ENCODE results near the gene OR10K2. TPM values are rescaled to one million over a fixed set of nuclear protein-coding genes. Genes with fewer than 3 reads are reported as not detected.

OR10K2 gene
- not detected for total RNA-seq

GRCh38 chr1:158426137-158426536 is at the start of gene OR10K2:
Gene OR10K2, minus strand, starts transcription at chr1:158426237. Its CDS starts 5,371 bp downstream, at chr1:158420866.

GRCh38 chr1:158471920-158472319 is 45.9 kb upstream of the OR10K2 start, which contains the start of gene OR10R2:
Gene OR10R2, plus strand, starts transcription at chr1:158472220. Its CDS starts 106 bp downstream, at chr1:158472326.

GRCh38 chr1:158461534-158461933 is 35.5 kb upstream of the OR10K2 start, which contains the start of gene OR10K1:
Gene OR10K1, plus strand, starts transcription at chr1:158461834. Its CDS starts 3,728 bp downstream, at chr1:158465562.

GRCh38 chr1:158398818-158399514 is 27.1 kb downstream of the OR10K2 start, which contains the start of gene OR10T2:
Gene OR10T2, minus strand, starts transcription at chr1:158399466. Its CDS starts 0 bp downstream, at chr1:158399466.

Other genes starting within 250 kb of the OR10K2 start
- 0.23 TPM for gene CD1D, start 245.3 kb downstream of the OR10K2 start, total RNA-seq
- not detected for gene CD1A, start 171.8 kb downstream of the OR10K2 start, total RNA-seq
- not detected for gene CD1C, start 136.3 kb downstream of the OR10K2 start, total RNA-seq
- not detected for gene CD1B, start 94.7 kb downstream of the OR10K2 start, total RNA-seq
- not detected for gene CD1E, start 72.3 kb downstream of the OR10K2 start, total RNA-seq
- not detected for gene OR10T2, start 26.8 kb downstream of the OR10K2 start, total RNA-seq
- not detected for gene OR10K1, start 35.6 kb upstream of the OR10K2 start, total RNA-seq
- gene OR10R2, start 46.0 kb upstream of the OR10K2 start, total RNA-seq = not detected
- gene OR6Y1, start 128.2 kb upstream of the OR10K2 start, total RNA-seq = not detected
- not detected for gene OR6P1, start 144.3 kb upstream of the OR10K2 start, total RNA-seq
- gene OR10X1, start 153.7 kb upstream of the OR10K2 start, total RNA-seq = not detected
- gene OR10Z1, start 179.0 kb upstream of the OR10K2 start, total RNA-seq = not detected